ENCODE results near the gene RALA. TPM values are rescaled to one million over a fixed set of nuclear protein-coding genes. Genes with fewer than 3 reads are reported as not detected.

The RALA gene
- total and polyA plus RNA-seq, 10 of the 15 experiments (the other 5 are each of a cell fraction or from before 2014, with no cell fraction given) = 7.5 to 53.3 (median 23.1) TPM

GRCh38 chr7:39614299-39614698 lies 9.1 kb upstream of the RALA start (continued):
- no peak for TF ChIP-seq IRF5 (IDR thresholded peaks at IDR 0.05; ENCODE audit: borderline replicate concordance)
- no peak for TF ChIP-seq BCL3 (IDR thresholded peaks at IDR 0.05; ENCODE audit: borderline replicate concordance, insufficient read depth, low read depth, low read length, poor library complexity, severe bottlenecking)
- TF ChIP-seq MEF2B (IDR thresholded peaks at IDR 0.05; ENCODE audit: partially characterized antibody, poor library complexity, severe bottlenecking) = no peak
- TF ChIP-seq PAX5 (IDR thresholded peaks at IDR 0.05; ENCODE audit: borderline replicate concordance, low read depth, low read length) = no peak
- no peak for TF ChIP-seq STAT1 (conservative IDR thresholded peaks at IDR 0.05)

GRCh38 chr7:39615350-39615975 lies 7.9 kb upstream of the RALA start:
- Histone ChIP-seq H3K79me2 (ENCODE audit: control insufficient read depth, insufficient read depth, low read length) (no peaks in the 10 kb centered on the region), H3K9ac (ENCODE audit: control insufficient read depth, insufficient read depth, low read length) (no peak overlapping the region), H3K4me2 (ENCODE audit: control insufficient read depth, insufficient read depth) (no peak overlapping the region), H4K20me1 (ENCODE audit: control insufficient read depth, insufficient read depth) (no peaks in the 10 kb centered on the region), H3K36me3 (ENCODE audit: control insufficient read depth in 2 of 2, insufficient read depth in 2 of 2, low read length in 1 of 2) (no peaks in the 10 kb centered on the region), H2AFZ (ENCODE audit: control insufficient read depth, low read depth, low read length) (no peak overlapping the region), H3K27me3 (replicated peaks in 1 of 2; ENCODE audit: control insufficient read depth in 2 of 2, insufficient read depth in 2 of 2, low read length in 1 of 2) (peaks cover 0 to under 1% of the 10 kb centered on the region in 2 experiments; a peak in 1 of 4 replicates), H3K4me1 (ENCODE audit: control insufficient read depth, insufficient read depth, low read length) (no peaks in the 10 kb centered on the region), H3K27ac (ENCODE audit: control insufficient read depth, insufficient read depth) (no peak overlapping the region), H3K9me3 (replicated peaks; ENCODE audit: control insufficient read depth, insufficient read depth, low read length) (no peaks in the 10 kb centered on the region), H3K4me3 (no peak overlapping the region)
- ChIA-PET CTCF (interaction anchor here (0.6 to 4.6 kb wide), 3 partner anchors 36 to 147 kb away, joined by 5 to 20 read pairs (median 6); no protein-coding TSS in a partner anchor), SMC1A (ENCODE audit: uncharacterized antibody, unreplicated experiment) (interaction anchor here (0.6 to 1.6 kb wide), 3 partner anchors 10 to 26 kb away, joined by 3 to 5 read pairs (median 3); no protein-coding TSS in a partner anchor), RAD21 (ENCODE audit: unreplicated experiment) (interaction anchor here (0.9 kb wide), 1 partner anchor 33 kb away, joined by 3 read pairs; no protein-coding TSS in a partner anchor), POLR2A (no interaction called here)
- intact Hi-C loops (cut with micrococcal nuclease; ENCODE audit: unreplicated experiment) (no loop called here), in situ Hi-C loops (cut with MboI) (no loop called here)
- FAIRE-seq (no peak), ATAC-seq (no peak), DNase-seq (ENCODE audit: low read depth, low spot score) (no peak)
- 45% methylated on average over 1 of the region's 1 CpG for WGBS (ENCODE audit: insufficient coverage, insufficient replicate concordance, low lambda C conversion rate, missing lambda C conversion rate)
- no TSS peak for BruUV-seq (replicated peaks)
- TF ChIP-seq NFYB (IDR thresholded peaks at IDR 0.05; ENCODE audit: insufficient read depth, low read depth, low read length) = no peak
- TF ChIP-seq MLLT1 (IDR thresholded peaks at IDR 0.05) = no peak
- no peak for TF ChIP-seq ZNF384 (IDR thresholded peaks at IDR 0.05; ENCODE audit: borderline replicate concordance, low read depth, low read length)
- no peak for TF ChIP-seq PBX3 (IDR thresholded peaks at IDR 0.05; ENCODE audit: insufficient replicate concordance, low read depth, low read length)
- no peak for TF ChIP-seq EP300 (IDR thresholded peaks at IDR 0.05; ENCODE audit: borderline replicate concordance in 1 of 2, control insufficient read depth in 1 of 2, low read depth in 2 of 2, low read length in 2 of 2)
- TF ChIP-seq SMAD5 (IDR thresholded peaks at IDR 0.05; ENCODE audit: low read depth) = no peak
- no peak for TF ChIP-seq BCL11A (IDR thresholded peaks at IDR 0.05; ENCODE audit: low read depth, low read length)
- no peak for TF ChIP-seq NFIC (IDR thresholded peaks at IDR 0.05; ENCODE audit: low read depth, low read length)
- no peak for TF ChIP-seq GATAD2B (conservative IDR thresholded peaks at IDR 0.05; ENCODE audit: low read depth)
- TF ChIP-seq USF2 (IDR thresholded peaks at IDR 0.05; ENCODE audit: borderline replicate concordance, low read depth, low read length) = no peak
